ENCODE data around the gene MAN2B2.
"Not testable (repeated sequence)": the region's sequence is repeated elsewhere in the genome, so short reads cannot be mapped to it uniquely, and the experiment has no call there.

GRCh38 chr4:6628484-6628883 is 53.5 kb downstream of the MAN2B2 start:
- TF ChIP-seq CTCF (IDR thresholded peaks at IDR 0.05; ENCODE audit: low read depth, low read length); EZH2phosphoT487 (IDR thresholded peaks at IDR 0.05; ENCODE audit: low read depth): not testable (repeated sequence)
